ENCODE results near the gene EEFSEC.

DNA sequence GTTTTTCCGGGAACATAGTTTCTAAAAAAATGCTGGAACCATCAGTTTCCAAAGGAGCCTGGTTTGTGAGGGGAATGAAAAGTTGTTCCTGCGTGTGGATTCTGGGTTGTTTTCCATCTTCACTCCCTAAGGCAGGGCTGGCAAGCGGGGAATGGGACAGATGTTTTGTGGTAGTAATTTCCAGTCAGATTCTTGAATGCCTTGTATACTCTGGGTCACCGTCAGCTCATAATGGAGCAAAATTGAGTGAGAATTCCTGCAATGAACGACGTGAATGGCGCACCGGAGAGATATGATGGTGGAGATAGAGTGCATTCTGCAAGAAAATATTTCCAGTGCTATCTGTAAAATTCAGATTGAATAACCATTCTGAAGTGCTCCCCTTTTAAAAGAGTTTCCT, 19.9 kb downstream of the EEFSEC start:
- TF ChIP-seq, protein P1, sequence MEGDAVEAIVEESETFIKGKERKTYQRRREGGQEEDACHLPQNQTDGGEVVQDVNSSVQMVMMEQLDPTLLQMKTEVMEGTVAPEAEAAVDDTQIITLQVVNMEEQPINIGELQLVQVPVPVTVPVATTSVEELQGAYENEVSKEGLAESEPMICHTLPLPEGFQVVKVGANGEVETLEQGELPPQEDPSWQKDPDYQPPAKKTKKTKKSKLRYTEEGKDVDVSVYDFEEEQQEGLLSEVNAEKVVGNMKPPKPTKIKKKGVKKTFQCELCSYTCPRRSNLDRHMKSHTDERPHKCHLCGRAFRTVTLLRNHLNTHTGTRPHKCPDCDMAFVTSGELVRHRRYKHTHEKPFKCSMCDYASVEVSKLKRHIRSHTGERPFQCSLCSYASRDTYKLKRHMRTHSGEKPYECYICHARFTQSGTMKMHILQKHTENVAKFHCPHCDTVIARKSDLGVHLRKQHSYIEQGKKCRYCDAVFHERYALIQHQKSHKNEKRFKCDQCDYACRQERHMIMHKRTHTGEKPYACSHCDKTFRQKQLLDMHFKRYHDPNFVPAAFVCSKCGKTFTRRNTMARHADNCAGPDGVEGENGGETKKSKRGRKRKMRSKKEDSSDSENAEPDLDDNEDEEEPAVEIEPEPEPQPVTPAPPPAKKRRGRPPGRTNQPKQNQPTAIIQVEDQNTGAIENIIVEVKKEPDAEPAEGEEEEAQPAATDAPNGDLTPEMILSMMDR (optimal IDR thresholded peaks at IDR 0.05 in 1 of 3, IDR thresholded peaks at IDR 0.05 in 1 of 3, conservative IDR thresholded peaks at IDR 0.05 in 1 of 3; ENCODE audit: extremely low read depth in 1 of 3, insufficient read depth in 2 of 3, low read length in 3 of 3), result no peak
- TF ChIP-seq EZH2 (IDR thresholded peaks at IDR 0.05; ENCODE audit: low read length), result no peak
